PC-3 (cell line): ENCODE results near the gene PANK4. TPM values are rescaled to one million over a fixed set of nuclear protein-coding genes. Genes with fewer than 3 reads are reported as not detected.

Experiments used
- ATAC-seq: fragments of 200-7000 bp; cut with Tn5 transposase; 2 replicates; pipeline ENCODE4 v1.9.1; 2020; ENCODE audit warnings: mild to moderate bottlenecking, moderate library complexity
- BruUV-seq: library from RNA; stranded (reverse); fragments of 400-500 nt; replicated peaks from 2 replicates; lab custom pipeline; 2021; lab: Mats Ljungman, UMichigan
- CTCF ChIA-PET: fragments of 300-600 bp; sonication (Branson Sonifier 250); formaldehyde crosslinking; loops from one replicate; lab custom pipeline; 2022; ENCODE audit warnings: antibody characterized with exemption; lab: Charles Lee
- POLR2A ChIA-PET: fragments of 300-600 bp; sonication (Branson Sonifier 250); formaldehyde crosslinking; loops from one replicate; lab custom pipeline; 2022; ENCODE audit warnings: antibody characterized with exemption; ENCODE audit not compliant: unreplicated experiment; lab: Charles Lee
- DNase-seq: peaks from one replicate; pipeline ENCODE4 v3.0.0-alpha.2; 2015
- H2AFZ ChIP-seq: fragments of 300-600 bp; sonication (generic); 2 replicates; pipeline ENCODE4 v1.6.0; 2016; ENCODE audit warnings: antibody characterized with exemption, low read length
- H3F3A ChIP-seq: fragments of 300-600 bp; sonication (generic); one replicate; pipeline ENCODE4 v1.6.0; 2017; ENCODE audit warnings: antibody characterized with exemption, low read length, control low read depth, mild to moderate bottlenecking; ENCODE audit not compliant: unreplicated experiment
- H3K27ac ChIP-seq: fragments of 300-600 bp; sonication (generic); 2 replicates; pipeline ENCODE4 v1.5.1; 2016; ENCODE audit warnings: mild to moderate bottlenecking, low read length
- H3K27me3 ChIP-seq: fragments of 300-600 bp; sonication (generic); 2 replicates; pipeline ENCODE4 v1.6.1; 2016; ENCODE audit warnings: low read length, mixed read lengths
- H3K36me3 ChIP-seq: fragments of 300-600 bp; sonication (generic); 2 replicates; pipeline ENCODE4 v1.6.1; 2016; ENCODE audit warnings: low read depth, mixed run types, low read length, mixed read lengths
- H3K4me1 ChIP-seq: fragments of 300-600 bp; sonication (generic); 2 replicates; pipeline ENCODE4 v1.5.1; 2016; ENCODE audit warnings: low read length; ENCODE audit not compliant: insufficient read depth
- H3K4me2 ChIP-seq: fragments of 300-600 bp; sonication (generic); 2 replicates; pipeline ENCODE4 v1.6.0; 2016; ENCODE audit warnings: low read length
- H3K4me3 ChIP-seq: fragments of 300-600 bp; sonication (generic); 2 replicates; pipeline ENCODE4 v1.5.1; 2016; ENCODE audit warnings: mild to moderate bottlenecking, low read length, mixed read lengths
- H3K79me2 ChIP-seq: fragments of 300-600 bp; sonication (generic); 2 replicates; pipeline ENCODE4 v1.6.1; 2017; ENCODE audit warnings: low read length, mixed read lengths
- H3K9ac ChIP-seq: fragments of 300-600 bp; sonication (generic); 2 replicates; pipeline ENCODE4 v1.6.0; 2016; ENCODE audit warnings: mild to moderate bottlenecking, low read length
- H3K9me2 ChIP-seq: fragments of 300-600 bp; sonication (generic); replicated peaks from 2 replicates; pipeline ENCODE4 v1.6.1; 2016; ENCODE audit warnings: mixed run types, low read length, mixed read lengths
- H3K9me3 ChIP-seq: fragments of 300-600 bp; sonication (generic); 2 replicates; pipeline ENCODE4 v1.6.1; 2016; ENCODE audit warnings: low read length, mixed read lengths
- H4K20me1 ChIP-seq: fragments of 300-600 bp; sonication (generic); 2 replicates; pipeline ENCODE4 v1.6.1; 2016; ENCODE audit warnings: low read length, mixed read lengths
- CTCF ChIP-seq: fragments of 300-600 bp; sonication (generic); conservative IDR thresholded peaks from 2 replicates; pipeline ENCODE4 v1.5.1; 2017; ENCODE audit warnings: antibody characterized with exemption, low read depth, mild to moderate bottlenecking, low read length
- EZH2 ChIP-seq: fragments of 300-600 bp; sonication (generic); IDR thresholded peaks from one replicate; pipeline ENCODE4 v1.6.1; 2017; ENCODE audit warnings: antibody characterized with exemption, mild to moderate bottlenecking, low read length; ENCODE audit not compliant: unreplicated experiment
- EZH2phosphoT487 ChIP-seq: fragments of 300-600 bp; sonication (generic); IDR thresholded peaks from 2 replicates; pipeline ENCODE4 v1.6.1; 2018; ENCODE audit warnings: mild to moderate bottlenecking, antibody characterized with exemption, low read length, borderline replicate concordance
- intact Hi-C: fragments of 100-400 bp; cut with micrococcal nuclease; formaldehyde crosslinking; loops from 2 replicates; pipeline ENCODE4 v1.9.0; 2023
- total RNA-seq: library from RNA; depleted of rRNA; stranded (reverse); fragments of >200 nt; gene quantifications from 2 replicates; pipeline ENCODE4 v1.2.3, GENCODE V29; 2014

Gene PANK4
- total RNA-seq, 1 experiment from 2014 or later, result 69.4 TPM

- H4K20me1 ChIP-seq, result peaks cover 25% of the 10 kb centered on the region
- no TSS peak for BruUV-seq
- no peak for ATAC-seq
- intact Hi-C loops, result no loop called here
- H3F3A ChIP-seq, result no peaks in the 10 kb centered on the region
- no peaks in the 10 kb centered on the region for H3K27me3 ChIP-seq
- H3K9me3 ChIP-seq, result no peaks in the 10 kb centered on the region
- no peak overlapping the region for H3K4me2 ChIP-seq
- peaks cover 14% of the 10 kb centered on the region for H3K4me1 ChIP-seq
- no peak for DNase-seq
- peaks cover 52% of the 10 kb centered on the region for H3K36me3 ChIP-seq
- H3K79me2 ChIP-seq, result peaks cover 34% of the 10 kb centered on the region
- no peaks in the 10 kb centered on the region for H3K9me2 ChIP-seq
- no peak overlapping the region for H3K9ac ChIP-seq
- H2AFZ ChIP-seq, result no peak overlapping the region
- TF ChIP-seq EZH2phosphoT487 (no peak), CTCF (no peak), EZH2 (no peak)
- ChIA-PET CTCF (no interaction called here), POLR2A (no interaction called here)
- H3K27ac ChIP-seq, result no peak overlapping the region
- H3K4me3 ChIP-seq, result no peak overlapping the region
Observed at GRCh38 chr1:2519029-2519685, 7.2 kb downstream of the PANK4 start.

GRCh38 chr1:2518528-2518927 is 7.9 kb downstream of the PANK4 start:
- H3K9me3 ChIP-seq, result no peaks in the 10 kb centered on the region
- H3K4me3 ChIP-seq, result no peak overlapping the region
- no peak overlapping the region for H3K4me2 ChIP-seq
- TF ChIP-seq EZH2phosphoT487 (no peak), EZH2 (no peak), CTCF (no peak)
- no peaks in the 10 kb centered on the region for H3K9me2 ChIP-seq
- H4K20me1 ChIP-seq, result peaks cover 19% of the 10 kb centered on the region
- intact Hi-C loops, result no loop called here
- no TSS peak for BruUV-seq
- H3K79me2 ChIP-seq, result peaks cover 28% of the 10 kb centered on the region
- CTCF ChIA-PET, result no interaction called here
- H3K4me1 ChIP-seq, result peaks cover 8% of the 10 kb centered on the region
- peaks cover 57% of the 10 kb centered on the region for H3K36me3 ChIP-seq
- no peak overlapping the region for H3K27ac ChIP-seq
- no peak overlapping the region for H2AFZ ChIP-seq
- H3K9ac ChIP-seq, result no peak overlapping the region
- H3K27me3 ChIP-seq, result no peaks in the 10 kb centered on the region
- ATAC-seq (no peak), DNase-seq (no peak)
- H3F3A ChIP-seq, result no peaks in the 10 kb centered on the region
- POLR2A ChIA-PET, result no interaction called here

- no peak overlapping the region for H3K4me2 ChIP-seq
- no peaks in the 10 kb centered on the region for H3F3A ChIP-seq
- CTCF ChIA-PET, result no interaction called here
- H3K4me3 ChIP-seq, result no peak overlapping the region
- POLR2A ChIA-PET, result no interaction called here
- H3K9ac ChIP-seq, result no peak overlapping the region
- H4K20me1 ChIP-seq, result peaks cover 14% of the 10 kb centered on the region
- H3K9me2 ChIP-seq, result no peaks in the 10 kb centered on the region
- H3K79me2 ChIP-seq, result peaks cover 22% of the 10 kb centered on the region
- no peak overlapping the region for H2AFZ ChIP-seq
- H3K4me1 ChIP-seq, result peaks cover 2% of the 10 kb centered on the region
- intact Hi-C loops, result no loop called here
- no peak overlapping the region for H3K27ac ChIP-seq
- H3K27me3 ChIP-seq, result no peaks in the 10 kb centered on the region
- no peaks in the 10 kb centered on the region for H3K9me3 ChIP-seq
- peaks cover 61% of the 10 kb centered on the region for H3K36me3 ChIP-seq
- TF ChIP-seq CTCF (no peak), EZH2phosphoT487 (no peak), EZH2 (no peak)
- BruUV-seq, result no TSS peak
- no peak for DNase-seq
- no peak for ATAC-seq
Observed at GRCh38 chr1:2517966-2518365, 8.4 kb downstream of the PANK4 start.
